ENCODE results near the gene RETREG3.

GRCh38 chr17:42547001-42547461, 62.1 kb downstream of the RETREG3 start:
- TF ChIP-seq CTCF (IDR thresholded peaks at IDR 0.05) (no peak), POLR2A (IDR thresholded peaks at IDR 0.05) (no peak), POLR2AphosphoS5 (IDR thresholded peaks at IDR 0.05) (no peak)

Measured in suprapubic skin (tissue), 4 donors.